HG02623 (cell line): Measurements from ENCODE around the gene URAD.

Source experiments
- ATAC-seq: cut with Tn5 transposase; IDR thresholded peaks from one replicate; pipeline ENCODE4 v1.9.1; 2021; ENCODE audit warnings: moderate library complexity; ENCODE audit not compliant: unreplicated experiment

Gene URAD

DNA sequence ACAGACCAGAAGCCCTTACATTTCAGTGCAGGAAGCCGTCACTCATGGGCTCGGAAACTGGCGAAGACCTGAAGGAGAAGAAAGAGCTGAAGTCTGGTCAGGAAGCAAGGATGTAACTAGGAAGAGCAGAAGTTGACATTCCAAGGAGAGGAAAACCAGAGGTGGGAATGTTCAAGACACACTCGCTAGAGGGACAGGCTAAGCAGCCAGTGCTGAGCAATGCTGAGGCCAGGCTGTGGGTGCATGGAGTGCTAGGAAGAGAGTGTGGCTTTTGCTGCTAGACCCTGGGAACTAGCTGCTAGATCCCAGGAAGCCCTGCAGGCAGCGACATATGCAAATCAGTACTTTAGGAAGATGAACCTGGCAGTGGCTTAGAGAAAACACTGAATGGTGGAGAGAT lies 12.1 kb upstream of the URAD start:
- no peak for ATAC-seq

DNA sequence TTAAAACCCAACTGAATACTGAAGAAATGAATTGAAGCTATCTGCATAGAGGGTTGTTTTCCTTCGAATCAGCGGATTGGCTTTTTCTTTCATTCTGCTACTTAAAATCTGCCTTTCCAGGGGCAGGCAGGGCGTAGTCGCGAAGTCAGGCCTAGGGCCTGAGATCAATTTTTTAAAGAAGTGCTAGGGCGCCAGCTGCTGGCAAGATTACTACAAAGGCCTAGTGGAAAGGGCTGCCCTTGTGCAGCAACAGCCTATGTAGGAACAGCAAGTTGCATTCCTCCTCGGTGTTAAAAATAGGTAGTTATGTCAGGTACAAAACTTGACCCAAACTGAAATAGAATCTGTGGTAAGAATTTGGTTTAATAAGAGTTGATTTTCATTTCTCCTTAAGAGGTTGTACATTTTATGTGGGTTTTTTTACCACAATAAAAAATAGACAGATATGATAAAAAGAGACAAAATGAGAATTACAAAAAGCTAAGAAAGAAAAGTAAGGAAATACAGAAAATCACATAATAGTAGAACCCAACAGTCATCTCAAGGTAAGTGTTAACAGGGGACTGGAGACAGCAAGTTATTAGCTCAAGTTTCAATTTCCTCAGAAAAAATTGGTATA lies 9.5 kb upstream of the URAD start:
- ATAC-seq, result no peak

DNA sequence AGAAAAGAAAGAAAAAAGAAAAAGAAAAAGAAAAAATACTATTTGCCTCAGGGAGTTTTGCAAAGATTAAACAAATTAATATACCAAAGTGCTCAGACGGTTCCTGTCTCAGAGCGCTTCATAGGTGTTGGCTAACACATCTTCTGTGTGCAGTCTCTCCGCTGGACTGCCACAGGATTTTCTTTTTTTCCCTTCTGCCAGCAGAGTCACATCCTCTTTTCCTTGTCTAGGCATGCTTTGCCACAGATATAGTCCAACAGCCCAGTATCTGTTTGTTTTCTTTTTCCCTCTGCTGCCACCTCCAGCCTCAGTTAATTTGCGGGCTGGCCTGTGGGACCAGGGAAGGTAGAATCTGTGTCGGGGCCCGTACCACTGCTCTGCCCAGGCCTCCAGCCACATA lies 3.4 kb upstream of the URAD start:
- ATAC-seq, result no peak

DNA sequence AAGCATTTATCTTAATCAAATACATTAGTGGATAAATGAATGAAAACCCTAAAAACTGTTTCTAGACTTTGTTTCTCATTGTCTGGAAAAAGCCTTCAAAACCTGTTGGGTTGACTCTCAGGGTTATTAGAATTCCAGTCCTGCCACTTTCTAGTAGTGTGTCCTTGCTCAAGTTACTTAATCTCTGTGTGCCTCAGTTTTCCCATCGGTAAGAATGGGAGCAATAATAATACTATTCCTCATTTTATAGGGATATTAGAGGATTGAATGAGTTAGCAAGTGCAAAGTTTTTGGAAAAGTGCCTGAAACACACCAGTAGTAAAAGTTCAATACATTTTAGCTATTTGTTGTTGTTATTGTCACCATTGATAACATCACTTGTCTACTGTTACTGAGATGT lies 2.9 kb downstream of the URAD start:
- ATAC-seq, result no peak

DNA sequence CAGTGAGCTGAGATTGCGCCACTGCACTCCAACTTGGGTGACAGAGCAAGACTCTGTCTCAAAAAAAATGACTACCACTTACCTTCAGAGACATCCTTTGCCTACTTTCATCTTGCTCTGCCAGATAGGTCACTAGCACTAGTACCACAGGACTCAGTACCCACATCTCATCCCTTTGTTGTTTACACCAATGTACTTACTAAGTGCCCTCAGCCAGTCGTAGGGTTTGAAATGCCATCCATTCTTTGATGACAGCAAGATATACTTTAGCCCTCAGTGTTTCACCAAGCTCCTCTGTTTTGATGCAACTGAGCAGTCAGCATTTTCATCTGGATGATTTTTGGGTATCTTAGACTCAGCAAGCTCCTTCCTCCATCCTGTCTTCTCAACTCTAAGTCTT lies 6.1 kb downstream of the URAD start:
- ATAC-seq, result no peak

DNA sequence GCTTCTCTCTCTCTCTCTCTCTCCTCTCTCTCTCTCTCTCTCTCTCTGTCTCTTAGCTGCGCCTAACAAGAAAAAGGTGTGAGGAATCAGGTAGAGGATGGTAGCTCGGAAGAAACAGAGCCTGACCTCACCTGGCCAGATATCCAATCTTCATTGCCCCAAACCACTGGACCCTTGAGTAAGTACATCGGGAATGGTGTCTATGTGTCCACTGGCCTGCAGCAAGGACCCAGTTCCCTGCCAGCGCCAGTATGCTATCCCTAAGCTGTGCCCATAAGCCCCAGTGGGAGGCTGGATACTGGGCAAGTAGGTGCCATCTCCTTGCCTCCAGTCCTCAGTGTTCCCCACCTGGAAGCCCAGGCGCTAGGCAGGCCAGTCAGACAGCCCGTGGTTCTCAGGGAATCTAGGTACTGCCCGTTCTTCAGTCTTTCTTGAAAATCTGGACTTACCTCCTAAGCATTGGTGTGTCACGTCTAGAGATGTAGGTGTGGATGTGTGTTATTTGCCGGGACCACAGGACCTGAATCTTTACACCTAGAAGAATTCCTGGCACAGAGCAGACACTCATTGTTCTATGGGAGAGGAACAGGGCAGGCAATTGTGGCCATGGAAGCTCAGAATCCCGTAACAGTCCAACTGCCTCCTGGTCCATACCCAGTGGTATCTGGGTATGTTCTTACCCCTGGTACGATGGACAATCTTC lies 7.3 kb downstream of the URAD start:
- ATAC-seq, result no peak

DNA sequence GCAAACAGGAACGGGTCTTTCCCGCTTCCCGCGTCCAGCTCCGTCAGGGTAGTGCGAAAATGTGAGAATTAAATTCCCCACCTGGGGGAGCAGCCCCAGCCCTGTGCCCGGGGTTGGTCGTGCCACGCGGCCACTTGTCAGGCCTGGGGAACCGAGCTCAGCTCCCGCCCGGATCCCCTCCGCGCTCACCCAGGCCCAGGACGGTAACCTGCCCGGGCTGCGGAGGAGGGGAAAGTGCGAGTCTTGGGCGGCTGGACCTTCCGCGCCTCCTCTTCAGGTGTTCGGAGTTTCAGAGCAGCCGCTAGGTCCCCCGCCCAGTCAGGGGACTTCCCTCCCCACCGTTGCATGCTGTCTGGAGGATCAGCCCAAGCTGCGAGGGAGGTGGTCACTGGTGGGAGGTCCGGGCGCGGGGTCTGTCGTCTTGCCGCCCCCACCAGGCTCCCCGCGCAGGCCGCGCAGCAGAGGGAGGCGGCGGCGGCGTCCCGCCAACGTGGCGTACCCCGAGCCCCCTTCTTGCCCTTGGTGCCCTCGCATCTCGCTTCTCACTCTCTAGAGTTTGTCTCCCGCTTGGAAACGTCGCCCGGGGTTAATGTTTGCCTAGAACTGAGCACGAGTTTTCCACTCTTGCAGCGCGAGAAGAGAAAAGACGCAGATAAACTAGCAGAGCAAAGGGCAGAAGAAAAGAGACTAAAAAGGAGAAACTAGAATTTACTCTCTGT lies 8.1 kb downstream of the URAD start:
- no peak for ATAC-seq

DNA sequence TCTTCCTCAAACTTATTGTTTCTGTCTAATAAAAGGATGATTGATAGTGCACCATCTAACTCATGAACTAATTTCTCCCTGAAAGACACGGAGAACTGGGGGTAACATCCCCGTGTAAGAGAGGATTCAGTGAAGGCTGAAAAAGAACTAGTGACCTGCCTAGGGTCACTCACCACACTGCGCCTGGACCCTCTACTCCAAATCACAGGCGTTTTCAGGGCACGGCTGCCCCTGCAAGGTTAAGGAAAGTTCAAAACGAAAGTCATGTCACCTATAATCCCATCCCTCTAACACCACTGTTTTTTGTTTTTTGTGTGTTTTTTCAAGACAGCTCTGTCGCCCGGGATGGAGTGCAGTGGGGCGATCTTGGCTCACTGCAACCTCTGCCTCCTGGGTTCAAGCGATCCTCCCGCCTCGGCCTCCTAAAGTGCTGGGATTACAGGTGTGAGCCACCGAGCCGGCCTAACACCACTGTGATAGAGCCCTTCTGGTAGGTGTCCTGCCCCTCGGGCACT lies 8.7 kb downstream of the URAD start:
- no peak for ATAC-seq

DNA sequence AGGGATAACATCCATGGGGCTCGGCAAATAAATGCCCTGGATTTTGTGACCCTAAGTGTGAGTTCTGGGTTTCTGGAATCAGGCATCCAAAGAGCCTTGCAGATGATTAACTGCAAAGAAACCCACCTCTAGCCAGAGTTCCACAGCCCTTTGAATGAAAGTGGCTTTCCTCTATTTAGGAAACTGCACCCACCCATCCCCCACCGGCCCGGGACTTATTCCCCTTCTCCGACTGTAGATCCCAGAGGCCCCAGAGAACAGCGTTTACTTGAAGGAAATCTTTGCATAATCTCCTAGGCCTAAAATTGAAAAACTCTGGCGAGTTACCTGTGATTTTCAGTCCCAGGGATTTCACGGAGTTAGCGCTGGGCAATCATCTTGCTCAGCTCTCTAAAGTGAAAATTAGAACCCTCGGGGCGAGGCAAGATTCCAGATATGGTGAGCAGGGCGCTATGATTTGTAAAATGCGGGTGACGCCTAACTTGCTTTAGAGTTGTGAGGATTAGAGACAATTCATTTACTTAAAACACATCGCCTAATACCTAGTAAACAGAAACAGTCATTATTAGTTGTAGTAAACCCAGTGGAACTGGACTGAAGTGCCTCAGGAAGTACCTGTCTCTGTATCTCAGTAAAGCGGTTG lies 9.4 kb downstream of the URAD start:
- ATAC-seq, result no peak

DNA sequence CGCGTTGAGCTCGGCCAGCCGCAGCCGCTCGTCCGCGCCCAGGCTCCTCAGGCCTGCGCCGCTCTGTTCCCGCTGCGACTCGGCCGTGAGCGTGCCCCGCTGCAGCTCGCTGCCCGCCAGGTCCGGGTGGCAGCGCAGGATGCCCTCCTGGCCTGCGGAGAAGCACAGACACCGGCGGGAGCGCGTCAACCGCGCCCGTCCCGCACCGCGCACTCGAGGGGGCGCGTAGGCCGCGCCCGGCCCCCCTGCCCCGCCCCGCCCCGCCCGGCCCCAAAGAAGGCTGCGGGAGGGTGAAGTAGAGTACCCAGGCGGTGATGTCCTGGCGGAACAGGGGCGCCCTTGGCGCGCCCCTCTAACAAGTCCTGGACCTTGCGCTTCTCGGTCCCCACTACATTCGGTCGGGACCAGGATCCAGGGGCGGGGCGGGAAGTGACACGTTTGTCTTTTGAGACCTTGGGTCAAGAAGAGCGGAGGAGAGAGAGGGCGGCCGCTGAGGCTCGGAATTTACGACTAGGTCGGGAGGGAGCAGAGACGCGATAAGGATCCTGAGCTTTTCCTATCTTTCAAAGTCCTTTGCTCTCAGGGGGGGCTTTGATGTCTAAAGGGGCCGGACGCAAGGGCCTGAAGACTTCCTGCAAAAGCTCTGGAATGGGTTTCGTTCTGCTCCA lies 10.1 kb downstream of the URAD start:
- ATAC-seq, result no peak

DNA sequence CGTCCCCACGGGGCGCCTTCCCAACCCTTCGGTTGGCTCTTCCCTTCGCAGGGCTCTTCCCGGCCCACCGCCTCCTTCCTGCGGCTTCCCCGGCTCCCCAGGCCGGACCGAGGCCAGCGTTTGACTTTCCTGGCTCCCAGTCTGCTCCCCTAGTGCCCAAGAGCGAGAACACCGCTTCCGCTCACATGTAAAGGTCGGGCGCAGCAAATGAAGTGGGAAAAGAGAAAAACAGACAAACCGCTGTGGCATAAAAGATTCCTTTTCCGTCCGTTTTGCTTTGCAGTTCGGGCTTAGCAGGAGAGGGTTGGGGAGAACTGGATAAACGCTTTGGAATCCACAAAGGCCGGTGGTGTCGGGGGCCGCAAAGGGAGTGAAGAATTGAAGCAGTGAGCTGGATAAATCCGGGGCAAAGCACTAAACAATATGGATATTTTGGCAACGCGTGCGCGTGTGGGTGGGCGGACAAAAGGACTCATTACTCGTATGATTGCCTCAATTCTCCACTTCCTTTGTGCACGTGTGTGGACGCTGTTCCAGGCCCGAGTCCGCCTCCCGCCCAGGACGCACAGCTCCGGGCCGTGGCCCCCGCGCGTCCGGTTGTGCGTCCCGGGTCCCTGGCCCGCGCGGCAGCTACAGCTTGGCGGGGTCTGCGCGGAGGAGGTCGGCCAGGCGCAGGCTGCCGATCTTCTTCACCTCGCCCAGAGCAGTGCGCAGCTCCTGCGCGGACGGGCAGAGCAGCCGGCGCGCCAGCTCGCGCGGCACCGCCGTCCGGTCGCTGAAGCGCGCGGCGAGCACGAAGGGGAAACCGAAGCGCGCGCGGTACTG lies 10.8 kb downstream of the URAD start:
- ATAC-seq, result no peak

DNA sequence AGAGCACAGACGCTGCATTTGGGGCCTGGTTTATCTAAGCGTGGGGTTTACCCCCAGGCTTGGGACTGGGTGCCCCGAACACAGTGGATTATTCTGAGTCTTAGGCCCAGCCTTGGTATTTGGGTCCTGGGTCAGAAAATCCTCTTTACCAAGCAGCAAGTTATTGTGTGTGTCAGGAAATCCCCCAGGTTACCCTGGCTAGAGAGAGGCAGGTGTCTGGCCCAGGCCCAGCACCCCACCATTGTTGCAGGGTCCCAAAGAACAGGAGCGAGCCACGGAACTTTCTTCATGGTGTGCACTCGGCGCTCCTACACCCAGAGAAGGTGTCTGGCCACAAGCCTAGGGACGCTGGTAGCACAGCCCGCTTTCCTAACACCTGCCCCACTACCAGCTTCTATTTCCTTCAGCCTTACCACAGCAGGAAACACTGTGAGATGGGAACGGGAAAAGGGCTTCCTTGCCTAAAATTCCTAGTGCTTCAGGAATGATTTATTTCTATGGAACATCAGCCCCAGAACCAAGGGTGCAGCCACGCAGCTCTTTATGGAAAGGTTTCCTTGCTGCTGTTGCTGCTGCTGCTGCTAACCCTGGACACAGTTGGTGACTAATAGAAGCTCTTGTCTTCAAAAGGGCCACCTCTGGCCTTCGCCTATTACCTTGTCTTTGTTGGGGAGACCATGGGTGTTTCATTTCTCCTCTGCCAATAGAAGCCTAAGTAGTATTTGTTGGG lies 12.0 kb downstream of the URAD start:
- no peak for ATAC-seq

DNA sequence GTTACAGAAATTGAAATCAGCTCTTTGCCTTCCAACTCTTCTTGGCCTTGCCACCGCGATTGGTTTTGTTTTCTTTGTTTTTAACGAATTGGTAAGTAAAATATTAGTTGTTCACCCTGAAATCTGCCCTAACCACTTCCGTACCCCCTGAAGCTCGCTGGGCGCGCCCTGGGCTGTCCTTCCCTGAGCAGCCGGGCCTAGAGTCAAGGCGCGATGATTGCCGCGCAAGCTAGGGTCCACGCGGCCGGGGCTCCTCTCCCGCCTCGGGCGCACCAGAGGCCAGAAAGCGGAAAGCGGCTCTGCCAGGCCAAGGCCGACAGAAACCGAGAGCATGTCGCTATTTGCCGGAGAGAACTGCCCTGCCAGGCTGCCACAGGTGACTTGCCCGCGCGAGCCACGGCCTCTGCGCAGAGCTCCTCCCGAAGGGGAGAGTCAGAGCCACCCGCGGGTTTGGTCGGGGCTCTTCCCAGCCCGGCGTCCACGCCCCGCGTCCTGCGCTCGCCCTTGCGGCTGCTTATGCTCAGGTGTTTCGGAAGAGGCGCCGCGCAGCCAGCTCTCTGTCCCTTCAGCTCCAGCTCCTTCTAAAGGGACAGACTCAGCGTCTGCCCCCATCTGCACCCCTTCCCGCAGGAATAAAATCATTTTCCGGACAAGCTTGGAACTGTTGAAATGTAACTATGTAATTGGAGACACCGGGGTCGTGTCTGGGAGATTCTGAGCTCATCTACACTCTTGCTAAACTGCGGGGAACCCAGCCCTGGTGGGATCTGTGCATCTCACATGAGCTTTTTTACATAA lies 12.7 kb downstream of the URAD start:
- no peak for ATAC-seq

DNA sequence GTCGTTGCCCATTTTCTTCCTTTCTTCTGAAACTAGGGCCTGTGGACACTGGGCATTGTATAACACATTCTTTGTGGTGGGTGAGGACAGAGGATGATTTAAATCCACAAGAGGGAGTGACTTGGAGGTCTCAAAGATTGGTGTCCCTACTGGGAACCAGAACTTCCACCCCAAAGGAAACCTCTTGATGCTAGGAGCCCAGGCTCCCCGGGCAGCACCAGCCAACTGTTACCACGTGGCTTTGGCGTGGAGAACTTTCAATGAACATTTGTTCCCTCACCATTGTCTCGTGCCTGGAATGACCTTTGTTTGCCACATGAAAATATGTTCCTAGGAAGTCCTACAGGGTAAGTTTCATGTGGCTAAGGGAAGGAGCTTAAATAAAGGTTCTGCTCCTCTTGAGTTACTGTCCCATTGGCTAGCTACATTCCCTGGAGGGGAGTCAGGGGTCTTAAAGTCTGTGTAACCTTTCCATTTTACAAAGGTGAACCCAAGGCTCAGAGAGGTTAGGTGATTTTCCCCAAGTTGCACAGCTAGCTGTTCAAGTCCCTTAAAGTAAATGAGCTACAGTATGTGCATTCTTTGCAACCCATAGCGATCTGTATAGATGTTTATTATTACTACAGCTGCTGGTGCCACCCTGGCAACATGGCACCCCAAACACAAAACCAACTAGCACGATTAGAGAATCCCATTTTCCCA lies 14.4 kb downstream of the URAD start:
- no peak for ATAC-seq

DNA sequence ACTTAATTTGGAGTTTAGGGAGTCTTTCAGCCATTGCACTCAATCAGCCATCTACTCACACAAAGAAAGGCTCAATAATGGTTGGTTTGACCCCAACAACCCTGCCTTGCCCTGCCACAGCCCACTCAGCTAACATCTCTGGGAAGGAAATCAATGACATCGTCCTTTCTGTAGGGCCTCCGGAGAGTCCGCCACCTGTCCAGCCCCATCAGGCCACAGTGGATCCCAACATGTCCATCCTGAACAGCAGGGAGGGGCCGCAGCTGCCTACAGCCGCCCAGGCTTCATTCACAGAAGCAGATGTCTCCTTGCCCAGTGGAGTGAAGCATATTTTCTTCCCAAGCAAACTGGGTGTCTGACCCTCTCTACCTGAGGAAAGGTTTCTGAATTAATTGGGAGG lies 15.2 kb downstream of the URAD start:
- no peak for ATAC-seq

DNA sequence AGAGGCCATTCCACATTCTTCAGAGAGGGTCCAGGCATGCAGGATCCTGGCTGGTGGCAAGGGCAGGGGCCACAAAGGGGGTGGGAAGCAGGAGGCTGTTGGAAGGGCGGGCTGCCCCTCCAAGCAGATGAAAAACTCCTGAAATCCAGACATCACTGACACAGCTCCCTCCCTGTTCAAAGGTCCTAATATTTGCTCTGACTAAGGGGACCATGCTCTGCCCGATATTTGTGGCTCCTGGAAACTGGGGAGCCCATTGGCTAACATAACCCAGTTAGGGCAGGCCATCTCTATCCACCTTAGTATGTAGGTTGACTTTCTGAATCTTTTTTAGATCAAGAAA lies 16.0 kb downstream of the URAD start:
- no peak for ATAC-seq

DNA sequence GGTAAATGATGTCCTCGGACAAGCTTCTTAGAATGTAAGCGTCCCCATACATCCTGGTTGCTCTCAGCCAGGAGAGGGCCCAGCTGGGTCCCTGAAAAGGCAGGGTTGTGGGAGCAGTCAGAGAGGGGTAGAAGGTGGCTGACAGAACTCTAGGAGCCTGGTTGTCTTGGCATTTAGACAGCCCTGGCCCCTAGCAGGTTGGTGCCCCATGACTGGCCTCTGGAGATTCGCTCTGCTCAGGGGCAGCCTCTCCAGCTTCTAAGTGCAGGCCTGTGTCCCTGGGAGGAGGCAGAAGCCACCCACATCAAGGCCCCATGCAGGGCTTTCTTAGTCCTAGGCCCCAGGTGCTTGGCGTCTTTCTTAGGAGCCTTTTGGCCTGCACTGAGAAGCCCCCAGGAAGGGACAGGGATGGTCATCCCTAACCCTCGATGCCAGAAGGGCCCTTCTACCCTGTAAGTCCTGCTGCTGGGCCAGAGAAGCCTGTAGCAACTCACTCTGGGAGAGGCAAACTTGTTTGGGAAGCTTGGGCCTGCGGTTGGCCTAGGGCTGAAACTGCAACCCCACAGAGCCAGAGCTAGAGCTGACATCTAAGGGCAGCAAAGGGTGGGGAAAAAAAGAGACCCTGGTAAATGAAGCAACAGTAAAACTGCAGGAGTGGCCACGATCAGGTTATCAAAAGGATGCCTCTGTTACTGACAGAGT lies 16.6 kb downstream of the URAD start:
- ATAC-seq, result no peak

DNA sequence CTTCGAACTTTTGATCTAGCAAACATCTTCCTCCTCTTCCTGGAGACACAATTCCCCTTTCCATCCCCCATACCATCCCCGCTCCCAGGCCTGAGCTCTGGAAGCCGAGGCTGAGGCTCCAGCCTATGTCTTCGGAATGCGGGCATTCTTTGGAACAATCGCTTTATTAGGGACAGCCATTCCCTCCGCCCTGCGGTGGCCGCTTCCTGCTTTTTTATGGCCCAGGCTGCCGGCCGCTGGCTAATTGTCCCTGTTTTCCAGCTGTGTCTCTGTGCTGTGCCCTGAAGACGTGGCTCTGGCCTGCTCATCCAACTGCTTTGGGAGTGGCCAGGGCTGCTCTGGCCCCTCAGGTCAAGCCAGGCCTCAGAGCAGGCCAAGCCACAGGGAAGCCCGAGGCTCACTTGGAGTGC lies 17.3 kb downstream of the URAD start:
- no peak for ATAC-seq
